Trophoblast cell (in vitro differentiated cells and primary cell): ENCODE results near the gene CDR2.

Experiments used
- DNase-seq, 2 donors: peaks; one replicate each; pipeline ENCODE4 v3.0.0-alpha.2; 2016
- H2AFZ ChIP-seq: 2 replicates; pipeline ENCODE4 v1.6.1; 2013; ENCODE audit warnings: low read length, moderate library complexity, mild to moderate bottlenecking; ENCODE audit not compliant: insufficient read depth, poor library complexity
- H2AK5ac ChIP-seq: 2 replicates; pipeline ENCODE4 v1.6.1; 2013; ENCODE audit warnings: mild to moderate bottlenecking, low read length
- H2BK120ac ChIP-seq: 2 replicates; pipeline ENCODE4 v1.6.1; 2013; ENCODE audit warnings: low read length, mild to moderate bottlenecking, moderate library complexity; ENCODE audit not compliant: insufficient read depth, poor library complexity
- H2BK12ac ChIP-seq: 2 replicates; pipeline ENCODE4 v1.6.1; 2013; ENCODE audit warnings: mild to moderate bottlenecking, low read length, moderate library complexity
- H2BK5ac ChIP-seq: 2 replicates; pipeline ENCODE4 v1.6.1; 2013; ENCODE audit warnings: low read length, low read depth, moderate library complexity, mild to moderate bottlenecking; ENCODE audit not compliant: poor library complexity
- H3K14ac ChIP-seq: 2 replicates; pipeline ENCODE4 v1.6.1; 2013; ENCODE audit warnings: mild to moderate bottlenecking, low read length
- H3K18ac ChIP-seq: 2 replicates; pipeline ENCODE4 v1.6.1; 2013; ENCODE audit warnings: mild to moderate bottlenecking, low read length
- H3K23ac ChIP-seq: 2 replicates; pipeline ENCODE4 v1.6.1; 2013; ENCODE audit warnings: low read length
- H3K27ac ChIP-seq: 2 replicates; pipeline ENCODE4 v1.5.1; 2013; ENCODE audit warnings: low read depth, mild to moderate bottlenecking, inconsistent platforms, low read length, moderate library complexity
- H3K27me3 ChIP-seq: 2 replicates; pipeline ENCODE4 v1.6.1; 2013; ENCODE audit warnings: inconsistent platforms, mild to moderate bottlenecking, low read length, moderate library complexity; ENCODE audit not compliant: insufficient read depth
- H3K36me3 ChIP-seq, 2 experiments: 1 replicate in 1 of 2; 2 replicates in 1 of 2; pipeline ENCODE4 v1.6.1; 2013; ENCODE audit warnings: low read length in 2 of 2, mild to moderate bottlenecking in 2 of 2, moderate library complexity in 1 of 2; ENCODE audit not compliant: insufficient read depth in 2 of 2, control insufficient read depth in 1 of 2
- H3K4ac ChIP-seq: 2 replicates; pipeline ENCODE4 v1.6.1; 2013; ENCODE audit warnings: low read depth, mild to moderate bottlenecking, low read length, moderate library complexity
- H3K4me1 ChIP-seq, 2 experiments: 1 replicate in 1 of 2; 2 replicates in 1 of 2; pipeline ENCODE4 v1.6.1; 2013; ENCODE audit warnings: low read length in 2 of 2, mild to moderate bottlenecking in 2 of 2, moderate library complexity in 1 of 2; ENCODE audit not compliant: insufficient read depth in 2 of 2, control insufficient read depth in 1 of 2
- H3K4me2 ChIP-seq: 2 replicates; pipeline ENCODE4 v1.6.1; 2013; ENCODE audit warnings: inconsistent platforms, mild to moderate bottlenecking, low read length, moderate library complexity
- H3K4me3 ChIP-seq: 2 replicates; pipeline ENCODE4 v1.5.1; 2013; ENCODE audit warnings: mild to moderate bottlenecking, low read depth, low read length, inconsistent platforms
- H3K79me1 ChIP-seq: one replicate; pipeline ENCODE4 v1.6.1; 2013; ENCODE audit warnings: low read length
- H3K79me2 ChIP-seq: 2 replicates; pipeline ENCODE4 v1.6.1; 2013; ENCODE audit warnings: low read length, mild to moderate bottlenecking; ENCODE audit not compliant: control insufficient read depth, insufficient read depth, poor library complexity
- H3K9ac ChIP-seq: 2 replicates; pipeline ENCODE4 v1.6.1; 2013; ENCODE audit warnings: mild to moderate bottlenecking, low read length
- H3K9me3 ChIP-seq: 2 replicates; pipeline ENCODE4 v1.6.1; 2013; ENCODE audit warnings: low read depth, mild to moderate bottlenecking, control low read depth, inconsistent platforms, low read length; ENCODE audit not compliant: insufficient read depth
- H4K12ac ChIP-seq: 2 replicates; pipeline ENCODE4 v1.6.1; 2013; ENCODE audit warnings: low read depth, mild to moderate bottlenecking, low read length, moderate library complexity
- H4K8ac ChIP-seq: 2 replicates; pipeline ENCODE4 v1.6.1; 2013; ENCODE audit warnings: low read depth, mild to moderate bottlenecking, low read length, moderate library complexity
- H4K91ac ChIP-seq: one replicate; pipeline ENCODE4 v1.6.1; 2013; ENCODE audit warnings: low read depth, mild to moderate bottlenecking, low read length, moderate library complexity
- WGBS: extraction: QIAGEN DNeasy Blood & Tissue Kit; methylation state at CpG from one replicate; pipeline ENCODE4 v1.1.7; 2013; ENCODE audit warnings: missing lambda C conversion rate; ENCODE audit not compliant: insufficient read length, insufficient coverage; ENCODE audit errors: extremely low coverage; 5-methylcytosine and 5-hydroxymethylcytosine counted together

CDR2 gene

DNA sequence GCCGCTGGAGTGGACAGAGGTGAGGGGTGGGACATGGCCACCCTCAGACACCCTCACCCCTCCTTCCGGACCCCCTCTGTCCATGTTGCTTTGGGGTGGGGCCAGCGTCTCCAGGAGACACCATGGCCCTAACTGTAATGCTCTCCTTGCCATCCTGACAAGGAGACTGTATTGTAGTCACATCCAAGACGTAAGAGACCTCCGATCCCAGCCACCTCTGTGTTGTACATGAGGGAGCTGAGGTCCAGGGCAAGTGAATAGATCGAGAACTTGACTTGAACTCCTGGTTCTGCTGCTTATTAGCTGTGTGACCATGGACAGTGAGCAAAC lies 47.0 kb downstream of the CDR2 start:
- no CpG with 5 or more reads among the region's 6 CpGs for WGBS
- Histone ChIP-seq H4K8ac (no peak overlapping the region), H3K4me1 (no peaks in the 10 kb centered on the region), H3K23ac (no peak overlapping the region), H2AK5ac (no peak overlapping the region), H2BK12ac (no peak overlapping the region), H2BK5ac (no peak overlapping the region), H2AFZ (no peak overlapping the region), H3K18ac (no peak overlapping the region), H3K4ac (no peak overlapping the region), H3K4me3 (peak overlapping the region; percentile 8), H2BK120ac (no peak overlapping the region), H3K4me2 (no peak overlapping the region), H3K9ac (no peak overlapping the region), H4K91ac (no peak overlapping the region), H3K9me3 (no peaks in the 10 kb centered on the region), H3K79me1 (no peaks in the 10 kb centered on the region), H3K27ac (no peak overlapping the region), H3K27me3 (no peaks in the 10 kb centered on the region), H4K12ac (no peak overlapping the region), H3K14ac (no peak overlapping the region), H3K36me3 (peaks cover 51 to 74% of the 10 kb centered on the region in 2 experiments), H3K79me2 (no peaks in the 10 kb centered on the region)
- DNase-seq, result no peak

GRCh38 chr16:22326771-22327445 lies 47.5 kb downstream of the CDR2 start:
- Histone ChIP-seq H3K27ac (no peak overlapping the region), H3K14ac (no peak overlapping the region), H2BK120ac (no peak overlapping the region), H2AK5ac (no peak overlapping the region), H3K4me2 (no peak overlapping the region), H3K79me2 (no peaks in the 10 kb centered on the region), H3K9ac (no peak overlapping the region), H3K27me3 (no peaks in the 10 kb centered on the region), H3K23ac (no peak overlapping the region), H3K4me1 (no peaks in the 10 kb centered on the region), H4K12ac (no peak overlapping the region), H3K18ac (no peak overlapping the region), H4K8ac (no peak overlapping the region), H3K36me3 (peaks cover 56 to 74% of the 10 kb centered on the region in 2 experiments), H3K4ac (no peak overlapping the region), H3K4me3 (no peak overlapping the region), H2BK5ac (no peak overlapping the region), H3K79me1 (no peaks in the 10 kb centered on the region), H3K9me3 (no peaks in the 10 kb centered on the region), H4K91ac (no peak overlapping the region), H2BK12ac (no peak overlapping the region), H2AFZ (no peak overlapping the region)
- no peak for DNase-seq
- WGBS, result no CpG with 5 or more reads among the region's 13 CpGs

- Histone ChIP-seq H3K4me3 (no peak overlapping the region), H3K4me2 (no peak overlapping the region), H4K12ac (no peak overlapping the region), H2BK120ac (no peak overlapping the region), H3K27ac (no peak overlapping the region), H4K8ac (no peak overlapping the region), H3K23ac (no peak overlapping the region), H2BK12ac (no peak overlapping the region), H4K91ac (no peak overlapping the region), H3K9me3 (no peaks in the 10 kb centered on the region), H3K18ac (no peak overlapping the region), H3K79me1 (no peaks in the 10 kb centered on the region), H3K79me2 (no peaks in the 10 kb centered on the region), H3K14ac (no peak overlapping the region), H3K27me3 (no peaks in the 10 kb centered on the region), H3K4ac (no peak overlapping the region), H3K36me3 (peaks cover 59 to 76% of the 10 kb centered on the region in 2 experiments), H2BK5ac (no peak overlapping the region), H2AK5ac (no peak overlapping the region), H2AFZ (no peak overlapping the region), H3K9ac (no peak overlapping the region), H3K4me1 (no peaks in the 10 kb centered on the region)
- whole genome bisulfite sequencing, result no CpG with 5 or more reads among the region's 4 CpGs
- DNase-seq, result no peak
Observed at GRCh38 chr16:22326369-22326652, 48.1 kb downstream of the CDR2 start.

- no CpG with 5 or more reads among the region's 46 CpGs for WGBS
- DNase-seq, result no peak
- no peaks in the 10 kb centered on the region for H3K9me3 ChIP-seq
- H2BK5ac ChIP-seq, result no peak overlapping the region
- H4K12ac ChIP-seq, result no peak overlapping the region
- no peak overlapping the region for H2BK12ac ChIP-seq
- no peak overlapping the region for H3K27ac ChIP-seq
- H3K79me2 ChIP-seq, result no peaks in the 10 kb centered on the region
- H3K4me2 ChIP-seq, result no peak overlapping the region
- no peak overlapping the region for H3K4ac ChIP-seq
- H3K36me3 ChIP-seq, result peaks cover 57 to 76% of the 10 kb centered on the region in 2 experiments
- H3K27me3 ChIP-seq, result no peaks in the 10 kb centered on the region
- H3K9ac ChIP-seq, result no peak overlapping the region
- no peak overlapping the region for H4K8ac ChIP-seq
- H3K14ac ChIP-seq, result no peak overlapping the region
- no peaks in the 10 kb centered on the region for H3K4me1 ChIP-seq
- H3K18ac ChIP-seq, result no peak overlapping the region
- no peak overlapping the region for H2AFZ ChIP-seq
- H3K4me3 ChIP-seq, result no peak overlapping the region
- no peak overlapping the region for H2AK5ac ChIP-seq
- H2BK120ac ChIP-seq, result no peak overlapping the region
- H4K91ac ChIP-seq, result no peak overlapping the region
- no peaks in the 10 kb centered on the region for H3K79me1 ChIP-seq
- no peak overlapping the region for H3K23ac ChIP-seq
Observed at GRCh38 chr16:22325598-22326368, 48.6 kb downstream of the CDR2 start.
